Measurements from ENCODE around the gene PTPN14.

Gene PTPN14

GRCh38 chr1:214360525-214361164 is 190.8 kb downstream of the PTPN14 start:
- H3K4ac ChIP-seq (ENCODE audit: low read depth, low read length) = no peak overlapping the region
- H3K27ac ChIP-seq (ENCODE audit: low read depth, low read length) = no peak overlapping the region
- no peak overlapping the region for H2AK5ac ChIP-seq (ENCODE audit: low read length)
- H3K4me3 ChIP-seq (ENCODE audit: low read length) = no peak overlapping the region
- H3K79me1 ChIP-seq (ENCODE audit: low read length) = peaks cover 2% of the 10 kb centered on the region
- H4K8ac ChIP-seq (ENCODE audit: low read depth, low read length) = no peak overlapping the region
- H3K9ac ChIP-seq (ENCODE audit: low read length) = no peak overlapping the region
- no peak overlapping the region for H2BK5ac ChIP-seq (ENCODE audit: low read length)
- no peaks in the 10 kb centered on the region for H3K79me2 ChIP-seq (ENCODE audit: control insufficient read depth, insufficient read depth, low read length)
- H4K5ac ChIP-seq (ENCODE audit: low read length) = no peak overlapping the region
- no peaks in the 10 kb centered on the region for H3K4me1 ChIP-seq (ENCODE audit: control insufficient read depth, low read depth, low read length)
- no peaks in the 10 kb centered on the region for H3K27me3 ChIP-seq (ENCODE audit: insufficient read depth, low read length, poor library complexity)
- DNase-seq = no peak
- no peak overlapping the region for H3K4me2 ChIP-seq (ENCODE audit: low read length)
- H2BK15ac ChIP-seq (replicated peaks; ENCODE audit: low read depth) = no peak overlapping the region
- no peak overlapping the region for H3K23ac ChIP-seq (ENCODE audit: low read length)
- H3K18ac ChIP-seq (ENCODE audit: low read length) = no peak overlapping the region
- no peak overlapping the region for H3K56ac ChIP-seq (ENCODE audit: low read length)
- peaks cover 10% of the 10 kb centered on the region for H3K36me3 ChIP-seq (ENCODE audit: control insufficient read depth, insufficient read depth, low read length)
- H2BK120ac ChIP-seq (ENCODE audit: low read depth, low read length) = no peak overlapping the region
- no CpG with 5 or more reads among the region's 3 CpGs for WGBS (ENCODE audit: extremely low coverage, insufficient coverage, low lambda C conversion rate)

GRCh38 chr1:214360116-214360515 is 191.3 kb downstream of the PTPN14 start:
- Histone ChIP-seq H3K18ac (ENCODE audit: low read length) (no peak overlapping the region), H3K4me3 (ENCODE audit: low read length) (no peak overlapping the region), H3K79me1 (ENCODE audit: low read length) (peaks cover 2% of the 10 kb centered on the region), H3K9ac (ENCODE audit: low read length) (no peak overlapping the region), H3K4me2 (ENCODE audit: low read length) (no peak overlapping the region), H3K56ac (ENCODE audit: low read length) (no peak overlapping the region), H3K27me3 (ENCODE audit: insufficient read depth, low read length, poor library complexity) (no peaks in the 10 kb centered on the region), H3K27ac (ENCODE audit: low read depth, low read length) (no peak overlapping the region), H2BK15ac (replicated peaks; ENCODE audit: low read depth) (no peak overlapping the region), H4K5ac (ENCODE audit: low read length) (no peak overlapping the region), H3K79me2 (ENCODE audit: control insufficient read depth, insufficient read depth, low read length) (no peaks in the 10 kb centered on the region), H3K36me3 (ENCODE audit: control insufficient read depth, insufficient read depth, low read length) (peaks cover 10% of the 10 kb centered on the region), H2BK120ac (ENCODE audit: low read depth, low read length) (no peak overlapping the region), H3K23ac (ENCODE audit: low read length) (no peak overlapping the region), H3K4ac (ENCODE audit: low read depth, low read length) (no peak overlapping the region), H2AK5ac (ENCODE audit: low read length) (no peak overlapping the region), H3K4me1 (ENCODE audit: control insufficient read depth, low read depth, low read length) (no peaks in the 10 kb centered on the region), H4K8ac (ENCODE audit: low read depth, low read length) (no peak overlapping the region), H2BK5ac (ENCODE audit: low read length) (no peak overlapping the region)
- no peak for DNase-seq
- WGBS (ENCODE audit: extremely low coverage, insufficient coverage, low lambda C conversion rate) = no CpG with 5 or more reads among the region's 5 CpGs

GRCh38 chr1:214354440-214355148 is 196.8 kb downstream of the PTPN14 start:
- Histone ChIP-seq H3K27me3 (ENCODE audit: insufficient read depth, low read length, poor library complexity) (no peaks in the 10 kb centered on the region), H3K9ac (ENCODE audit: low read length) (no peak overlapping the region), H3K27ac (ENCODE audit: low read depth, low read length) (no peak overlapping the region), H2AK5ac (ENCODE audit: low read length) (no peak overlapping the region), H3K23ac (ENCODE audit: low read length) (no peak overlapping the region), H3K4me3 (ENCODE audit: low read length) (no peak overlapping the region), H3K18ac (ENCODE audit: low read length) (no peak overlapping the region), H3K79me1 (ENCODE audit: low read length) (no peaks in the 10 kb centered on the region), H2BK120ac (ENCODE audit: low read depth, low read length) (no peak overlapping the region), H3K4me1 (ENCODE audit: control insufficient read depth, low read depth, low read length) (no peaks in the 10 kb centered on the region), H3K79me2 (ENCODE audit: control insufficient read depth, insufficient read depth, low read length) (no peaks in the 10 kb centered on the region), H3K4me2 (ENCODE audit: low read length) (no peak overlapping the region), H2BK15ac (replicated peaks; ENCODE audit: low read depth) (no peak overlapping the region), H2BK5ac (ENCODE audit: low read length) (no peak overlapping the region), H3K36me3 (ENCODE audit: control insufficient read depth, insufficient read depth, low read length) (peaks cover 6% of the 10 kb centered on the region), H3K4ac (ENCODE audit: low read depth, low read length) (no peak overlapping the region), H4K5ac (ENCODE audit: low read length) (no peak overlapping the region), H3K56ac (ENCODE audit: low read length) (no peak overlapping the region), H4K8ac (ENCODE audit: low read depth, low read length) (no peak overlapping the region)
- no CpG with 5 or more reads among the region's 4 CpGs for WGBS (ENCODE audit: extremely low coverage, insufficient coverage, low lambda C conversion rate)
- DNase-seq = no peak

GRCh38 chr1:214352838-214353237 is 198.6 kb downstream of the PTPN14 start:
- H3K27me3 ChIP-seq (ENCODE audit: insufficient read depth, low read length, poor library complexity) = no peaks in the 10 kb centered on the region
- no CpG with 5 or more reads among the region's 4 CpGs for WGBS (ENCODE audit: extremely low coverage, insufficient coverage, low lambda C conversion rate)
- peaks cover 9% of the 10 kb centered on the region for H3K36me3 ChIP-seq (ENCODE audit: control insufficient read depth, insufficient read depth, low read length)
- no peaks in the 10 kb centered on the region for H3K4me1 ChIP-seq (ENCODE audit: control insufficient read depth, low read depth, low read length)
- no peak overlapping the region for H3K9ac ChIP-seq (ENCODE audit: low read length)
- H2BK15ac ChIP-seq (replicated peaks; ENCODE audit: low read depth) = no peak overlapping the region
- H3K18ac ChIP-seq (ENCODE audit: low read length) = no peak overlapping the region
- H3K56ac ChIP-seq (ENCODE audit: low read length) = no peak overlapping the region
- H4K5ac ChIP-seq (ENCODE audit: low read length) = no peak overlapping the region
- no peak overlapping the region for H2AK5ac ChIP-seq (ENCODE audit: low read length)
- no peak overlapping the region for H3K4ac ChIP-seq (ENCODE audit: low read depth, low read length)
- H3K23ac ChIP-seq (ENCODE audit: low read length) = no peak overlapping the region
- H2BK5ac ChIP-seq (ENCODE audit: low read length) = no peak overlapping the region
- H3K27ac ChIP-seq (ENCODE audit: low read depth, low read length) = no peak overlapping the region
- no peaks in the 10 kb centered on the region for H3K79me1 ChIP-seq (ENCODE audit: low read length)
- H3K4me3 ChIP-seq (ENCODE audit: low read length) = no peak overlapping the region
- no peaks in the 10 kb centered on the region for H3K79me2 ChIP-seq (ENCODE audit: control insufficient read depth, insufficient read depth, low read length)
- no peak overlapping the region for H3K4me2 ChIP-seq (ENCODE audit: low read length)
- H4K8ac ChIP-seq (ENCODE audit: low read depth, low read length) = no peak overlapping the region
- no peak for DNase-seq
- no peak overlapping the region for H2BK120ac ChIP-seq (ENCODE audit: low read depth, low read length)

- Histone ChIP-seq H2BK120ac (ENCODE audit: low read depth, low read length) (no peak overlapping the region), H3K9ac (ENCODE audit: low read length) (no peak overlapping the region), H3K56ac (ENCODE audit: low read length) (no peak overlapping the region), H4K8ac (ENCODE audit: low read depth, low read length) (no peak overlapping the region), H3K79me2 (ENCODE audit: control insufficient read depth, insufficient read depth, low read length) (no peaks in the 10 kb centered on the region), H2BK15ac (replicated peaks; ENCODE audit: low read depth) (no peak overlapping the region), H3K27me3 (ENCODE audit: insufficient read depth, low read length, poor library complexity) (no peaks in the 10 kb centered on the region), H2BK5ac (ENCODE audit: low read length) (no peak overlapping the region), H3K23ac (ENCODE audit: low read length) (no peak overlapping the region), H2AK5ac (ENCODE audit: low read length) (no peak overlapping the region), H3K4me1 (ENCODE audit: control insufficient read depth, low read depth, low read length) (no peaks in the 10 kb centered on the region), H3K4ac (ENCODE audit: low read depth, low read length) (no peak overlapping the region), H3K27ac (ENCODE audit: low read depth, low read length) (no peak overlapping the region), H3K79me1 (ENCODE audit: low read length) (no peaks in the 10 kb centered on the region), H3K18ac (ENCODE audit: low read length) (no peak overlapping the region), H3K36me3 (ENCODE audit: control insufficient read depth, insufficient read depth, low read length) (peaks cover 6% of the 10 kb centered on the region), H3K4me2 (ENCODE audit: low read length) (no peak overlapping the region), H4K5ac (ENCODE audit: low read length) (no peak overlapping the region), H3K4me3 (ENCODE audit: low read length) (no peak overlapping the region)
- WGBS (ENCODE audit: extremely low coverage, insufficient coverage, low lambda C conversion rate) = no CpG with 5 or more reads among the region's 2 CpGs
- no peak for DNase-seq
Observed at GRCh38 chr1:214351551-214352277, 199.7 kb downstream of the PTPN14 start.
